Measurements from ENCODE around the gene GPR75. TPM values are rescaled to one million over a fixed set of nuclear protein-coding genes. Genes with fewer than 3 reads are reported as not detected.

GPR75 gene
- total and polyA plus RNA-seq, 5 donors from 2014 or later: 5.1 TPM; not detected in 4

GRCh38 chr2:53884883-53885282 lies 25.1 kb upstream of the GPR75 start:
- Histone ChIP-seq H3K36me3 (ENCODE audit: control insufficient read depth, insufficient read depth, low read length) (peaks cover 90% of the 10 kb centered on the region), H3K9me3 (ENCODE audit: control insufficient read depth in 2 of 2, low read length in 2 of 2) (no peaks in the 10 kb centered on the region), H3K27me3 (ENCODE audit: control insufficient read depth, insufficient read depth, low read length) (no peaks in the 10 kb centered on the region), H3K4me3 (ENCODE audit: low read depth, low read length) (no peak overlapping the region), H3K27ac (ENCODE audit: insufficient read depth, low read length, poor library complexity, severe bottlenecking) (no peak overlapping the region), H3K4me1 (ENCODE audit: control insufficient read depth, insufficient read depth, low read length, poor library complexity, severe bottlenecking) (no peaks in the 10 kb centered on the region)
- Mint-ChIP-seq H3K4me3 (no peak overlapping the region), H3K4me1 (peaks cover 4 to 11% (median 8%) of the 10 kb centered on the region in 4 donors), H3K9me3 (no peaks in the 10 kb centered on the region), H3K36me3 (peaks cover 67% of the 10 kb centered on the region), H3K27ac (no peak overlapping the region), H3K27me3 (no peaks in the 10 kb centered on the region)
- ATAC-seq (ENCODE audit: low read depth in 2 of 2): no peak
- DNase-seq: peak in 1 of 3 donors; percentile 13

- Mint-ChIP-seq H3K9me3 (no peaks in the 10 kb centered on the region), H3K4me1 (peaks cover 5 to 11% (median 9%) of the 10 kb centered on the region in 4 donors), H3K27ac (no peak overlapping the region), H3K36me3 (peaks cover 60% of the 10 kb centered on the region), H3K27me3 (no peaks in the 10 kb centered on the region), H3K4me3 (no peak overlapping the region)
- ATAC-seq (ENCODE audit: low read depth in 2 of 2) (no peak), DNase-seq (no peak)
- H3K27ac ChIP-seq (ENCODE audit: insufficient read depth, low read length, poor library complexity, severe bottlenecking): no peak overlapping the region
- H3K27me3 ChIP-seq (ENCODE audit: control insufficient read depth, insufficient read depth, low read length): no peaks in the 10 kb centered on the region
- H3K4me3 ChIP-seq (ENCODE audit: low read depth, low read length): no peak overlapping the region
- H3K36me3 ChIP-seq (ENCODE audit: control insufficient read depth, insufficient read depth, low read length): peaks cover 85% of the 10 kb centered on the region
- no peaks in the 10 kb centered on the region for H3K4me1 ChIP-seq (ENCODE audit: control insufficient read depth, insufficient read depth, low read length, poor library complexity, severe bottlenecking)
- H3K9me3 ChIP-seq (ENCODE audit: control insufficient read depth in 2 of 2, low read length in 2 of 2): no peaks in the 10 kb centered on the region
Observed at GRCh38 chr2:53881986-53882385, 22.2 kb upstream of the GPR75 start.

- peaks cover 84% of the 10 kb centered on the region for H3K36me3 ChIP-seq (ENCODE audit: control insufficient read depth, insufficient read depth, low read length)
- no peak for ATAC-seq (ENCODE audit: low read depth in 2 of 2)
- no peaks in the 10 kb centered on the region for H3K27me3 ChIP-seq (ENCODE audit: control insufficient read depth, insufficient read depth, low read length)
- H3K36me3 Mint-ChIP-seq: peaks cover 54% of the 10 kb centered on the region
- no peaks in the 10 kb centered on the region for H3K4me1 ChIP-seq (ENCODE audit: control insufficient read depth, insufficient read depth, low read length, poor library complexity, severe bottlenecking)
- no peak for DNase-seq
- H3K4me3 Mint-ChIP-seq: no peak overlapping the region
- H3K9me3 ChIP-seq (ENCODE audit: control insufficient read depth in 2 of 2, low read length in 2 of 2): no peaks in the 10 kb centered on the region
- H3K4me1 Mint-ChIP-seq: peaks cover 5 to 8% (median 6%) of the 10 kb centered on the region in 4 donors
- no peak overlapping the region for H3K4me3 ChIP-seq (ENCODE audit: low read depth, low read length)
- no peaks in the 10 kb centered on the region for H3K27me3 Mint-ChIP-seq
- H3K27ac Mint-ChIP-seq: no peak overlapping the region
- H3K9me3 Mint-ChIP-seq: no peaks in the 10 kb centered on the region
- no peak overlapping the region for H3K27ac ChIP-seq (ENCODE audit: insufficient read depth, low read length, poor library complexity, severe bottlenecking)
Observed at GRCh38 chr2:53881360-53881759, 21.6 kb upstream of the GPR75 start.

GRCh38 chr2:53880756-53881155 lies 21.0 kb upstream of the GPR75 start:
- DNase-seq (no peak), ATAC-seq (ENCODE audit: low read depth in 2 of 2) (no peak)
- H3K36me3 ChIP-seq (ENCODE audit: control insufficient read depth, insufficient read depth, low read length): peaks cover 84% of the 10 kb centered on the region
- no peak overlapping the region for H3K27ac ChIP-seq (ENCODE audit: insufficient read depth, low read length, poor library complexity, severe bottlenecking)
- H3K27me3 Mint-ChIP-seq: no peaks in the 10 kb centered on the region
- no peaks in the 10 kb centered on the region for H3K9me3 ChIP-seq (ENCODE audit: control insufficient read depth in 2 of 2, low read length in 2 of 2)
- H3K27me3 ChIP-seq (ENCODE audit: control insufficient read depth, insufficient read depth, low read length): no peaks in the 10 kb centered on the region
- H3K4me3 ChIP-seq (ENCODE audit: low read depth, low read length): no peak overlapping the region
- H3K4me1 ChIP-seq (ENCODE audit: control insufficient read depth, insufficient read depth, low read length, poor library complexity, severe bottlenecking): no peaks in the 10 kb centered on the region
- peaks cover 49% of the 10 kb centered on the region for H3K36me3 Mint-ChIP-seq
- no peaks in the 10 kb centered on the region for H3K9me3 Mint-ChIP-seq
- peaks cover 5 to 8% (median 5%) of the 10 kb centered on the region in 4 donors for H3K4me1 Mint-ChIP-seq
- no peak overlapping the region for H3K27ac Mint-ChIP-seq
- no peak overlapping the region for H3K4me3 Mint-ChIP-seq

GRCh38 chr2:53877556-53877955 lies 17.8 kb upstream of the GPR75 start:
- H3K27me3 ChIP-seq (ENCODE audit: control insufficient read depth, insufficient read depth, low read length): no peaks in the 10 kb centered on the region
- no peak overlapping the region for H3K27ac Mint-ChIP-seq
- no peaks in the 10 kb centered on the region for H3K9me3 Mint-ChIP-seq
- H3K4me3 Mint-ChIP-seq: no peak overlapping the region
- H3K4me1 ChIP-seq (ENCODE audit: control insufficient read depth, insufficient read depth, low read length, poor library complexity, severe bottlenecking): no peaks in the 10 kb centered on the region
- H3K27ac ChIP-seq (ENCODE audit: insufficient read depth, low read length, poor library complexity, severe bottlenecking): no peak overlapping the region
- no peak for ATAC-seq (ENCODE audit: low read depth in 2 of 2)
- no peak overlapping the region for H3K4me3 ChIP-seq (ENCODE audit: low read depth, low read length)
- peaks cover 39% of the 10 kb centered on the region for H3K36me3 Mint-ChIP-seq
- H3K9me3 ChIP-seq (ENCODE audit: control insufficient read depth in 2 of 2, low read length in 2 of 2): no peaks in the 10 kb centered on the region
- peaks cover 78% of the 10 kb centered on the region for H3K36me3 ChIP-seq (ENCODE audit: control insufficient read depth, insufficient read depth, low read length)
- peaks cover 0 to 8% (median 3%) of the 10 kb centered on the region in 4 donors for H3K4me1 Mint-ChIP-seq
- H3K27me3 Mint-ChIP-seq: no peaks in the 10 kb centered on the region
- no peak for DNase-seq

GRCh38 chr2:53877112-53877511 lies 17.3 kb upstream of the GPR75 start:
- Mint-ChIP-seq H3K27me3 (no peaks in the 10 kb centered on the region), H3K36me3 (peaks cover 35% of the 10 kb centered on the region)

GRCh38 chr2:53874401-53874950 lies 14.7 kb upstream of the GPR75 start:
- H3K4me1 ChIP-seq (ENCODE audit: control insufficient read depth, insufficient read depth, low read length, poor library complexity, severe bottlenecking): no peaks in the 10 kb centered on the region
- peaks cover 68% of the 10 kb centered on the region for H3K36me3 ChIP-seq (ENCODE audit: control insufficient read depth, insufficient read depth, low read length)
- no peaks in the 10 kb centered on the region for H3K27me3 Mint-ChIP-seq
- H3K4me3 ChIP-seq (ENCODE audit: low read depth, low read length): no peak overlapping the region
- no peak overlapping the region for H3K4me3 Mint-ChIP-seq
- peaks cover 0 to 8% (median 1%) of the 10 kb centered on the region in 4 donors for H3K4me1 Mint-ChIP-seq
- H3K27ac Mint-ChIP-seq: no peak overlapping the region
- no peaks in the 10 kb centered on the region for H3K9me3 ChIP-seq (ENCODE audit: control insufficient read depth in 2 of 2, low read length in 2 of 2)
- H3K36me3 Mint-ChIP-seq: peaks cover 21% of the 10 kb centered on the region
- H3K27me3 ChIP-seq (ENCODE audit: control insufficient read depth, insufficient read depth, low read length): no peaks in the 10 kb centered on the region
- H3K9me3 Mint-ChIP-seq: no peaks in the 10 kb centered on the region
- ATAC-seq (ENCODE audit: low read depth in 2 of 2) (no peak), DNase-seq (no peak)
- no peak overlapping the region for H3K27ac ChIP-seq (ENCODE audit: insufficient read depth, low read length, poor library complexity, severe bottlenecking)

More at GRCh38 chr2:53877112-53877511, 17.3 kb upstream of the GPR75 start:
- no peak overlapping the region for H3K27ac ChIP-seq (ENCODE audit: insufficient read depth, low read length, poor library complexity, severe bottlenecking)
- H3K9me3 ChIP-seq (ENCODE audit: control insufficient read depth in 2 of 2, low read length in 2 of 2): no peaks in the 10 kb centered on the region
- peaks cover 0 to 8% (median 3%) of the 10 kb centered on the region in 4 donors for H3K4me1 Mint-ChIP-seq
- no peak overlapping the region for H3K27ac Mint-ChIP-seq
- H3K4me3 Mint-ChIP-seq: no peak overlapping the region
- no peak overlapping the region for H3K4me3 ChIP-seq (ENCODE audit: low read depth, low read length)
- H3K4me1 ChIP-seq (ENCODE audit: control insufficient read depth, insufficient read depth, low read length, poor library complexity, severe bottlenecking): no peaks in the 10 kb centered on the region
- DNase-seq (no peak), ATAC-seq (ENCODE audit: low read depth in 2 of 2) (no peak)
- H3K27me3 ChIP-seq (ENCODE audit: control insufficient read depth, insufficient read depth, low read length): no peaks in the 10 kb centered on the region
- H3K9me3 Mint-ChIP-seq: no peaks in the 10 kb centered on the region
- H3K36me3 ChIP-seq (ENCODE audit: control insufficient read depth, insufficient read depth, low read length): peaks cover 75% of the 10 kb centered on the region

GRCh38 chr2:53867773-53868172 lies 8.0 kb upstream of the GPR75 start:
- peaks cover 28% of the 10 kb centered on the region for H3K36me3 Mint-ChIP-seq

More at GRCh38 chr2:53867773-53868172, 8.0 kb upstream of the GPR75 start:
- H3K9me3 ChIP-seq (ENCODE audit: control insufficient read depth in 2 of 2, low read length in 2 of 2): no peaks in the 10 kb centered on the region
- ATAC-seq (ENCODE audit: low read depth in 2 of 2) (no peak), DNase-seq (no peak)
- peak overlapping the region in 1 of 3 donors; percentile 72 for H3K27ac Mint-ChIP-seq
- no peaks in the 10 kb centered on the region for H3K9me3 Mint-ChIP-seq
- no peaks in the 10 kb centered on the region for H3K27me3 Mint-ChIP-seq
- peaks cover 0 to 3% (median 1%) of the 10 kb centered on the region in 4 donors for H3K4me1 Mint-ChIP-seq
- H3K27ac ChIP-seq (ENCODE audit: insufficient read depth, low read length, poor library complexity, severe bottlenecking): no peak overlapping the region
- H3K36me3 ChIP-seq (ENCODE audit: control insufficient read depth, insufficient read depth, low read length): peaks cover 61% of the 10 kb centered on the region
- no peaks in the 10 kb centered on the region for H3K27me3 ChIP-seq (ENCODE audit: control insufficient read depth, insufficient read depth, low read length)
- no peak overlapping the region for H3K4me3 Mint-ChIP-seq
- H3K4me1 ChIP-seq (ENCODE audit: control insufficient read depth, insufficient read depth, low read length, poor library complexity, severe bottlenecking): no peaks in the 10 kb centered on the region
- no peak overlapping the region for H3K4me3 ChIP-seq (ENCODE audit: low read depth, low read length)

All from CD4-positive, CD25-positive, alpha-beta regulatory T cell (primary cell).